ENCODE results near the gene INO80.

DNA sequence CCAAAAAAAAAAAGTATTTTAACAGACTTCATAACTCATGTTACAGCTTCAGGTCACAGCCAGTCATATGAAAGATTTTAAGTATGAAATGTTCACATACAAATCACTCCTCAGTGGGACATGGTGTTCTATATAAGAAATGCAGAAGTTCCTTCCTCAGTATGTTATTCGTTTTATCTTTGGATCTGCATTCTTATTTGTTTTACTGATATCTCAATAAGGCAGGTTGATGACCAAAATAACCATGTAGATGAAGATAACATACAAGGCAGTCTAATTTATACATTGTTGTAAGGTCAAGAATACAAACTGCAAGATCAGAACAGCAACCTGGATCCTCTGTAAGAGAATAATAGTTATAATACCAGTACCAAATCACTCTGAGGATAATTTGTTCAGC, 87.2 kb downstream of the INO80 start:
- TF ChIP-seq, protein P1, sequence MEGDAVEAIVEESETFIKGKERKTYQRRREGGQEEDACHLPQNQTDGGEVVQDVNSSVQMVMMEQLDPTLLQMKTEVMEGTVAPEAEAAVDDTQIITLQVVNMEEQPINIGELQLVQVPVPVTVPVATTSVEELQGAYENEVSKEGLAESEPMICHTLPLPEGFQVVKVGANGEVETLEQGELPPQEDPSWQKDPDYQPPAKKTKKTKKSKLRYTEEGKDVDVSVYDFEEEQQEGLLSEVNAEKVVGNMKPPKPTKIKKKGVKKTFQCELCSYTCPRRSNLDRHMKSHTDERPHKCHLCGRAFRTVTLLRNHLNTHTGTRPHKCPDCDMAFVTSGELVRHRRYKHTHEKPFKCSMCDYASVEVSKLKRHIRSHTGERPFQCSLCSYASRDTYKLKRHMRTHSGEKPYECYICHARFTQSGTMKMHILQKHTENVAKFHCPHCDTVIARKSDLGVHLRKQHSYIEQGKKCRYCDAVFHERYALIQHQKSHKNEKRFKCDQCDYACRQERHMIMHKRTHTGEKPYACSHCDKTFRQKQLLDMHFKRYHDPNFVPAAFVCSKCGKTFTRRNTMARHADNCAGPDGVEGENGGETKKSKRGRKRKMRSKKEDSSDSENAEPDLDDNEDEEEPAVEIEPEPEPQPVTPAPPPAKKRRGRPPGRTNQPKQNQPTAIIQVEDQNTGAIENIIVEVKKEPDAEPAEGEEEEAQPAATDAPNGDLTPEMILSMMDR (IDR thresholded peaks at IDR 0.05): no peak
- no peak for TF ChIP-seq POLR2A (IDR thresholded peaks at IDR 0.05)
